ENCODE measurements around the gene GM2A.
A peak's percentile ranks its signal among the peaks of the same experiment; 100 is the strongest.
"Not testable (repeated sequence)": the region's sequence is repeated elsewhere in the genome, so short reads cannot be mapped to it uniquely, and the experiment has no call there.

The GM2A gene

GRCh38 chr5:151295791-151296477 lies 42.9 kb downstream of the GM2A start:
- DNase-seq = no peak

- DNase-seq = no peak
Observed at GRCh38 chr5:151296478-151296830, 43.5 kb downstream of the GM2A start.

GRCh38 chr5:151296974-151297373 lies 44.0 kb downstream of the GM2A start:
- DNase-seq = no peak

GRCh38 chr5:151298063-151298855 lies 45.3 kb downstream of the GM2A start:
- DNase-seq = peak; percentile 39

GRCh38 chr5:151303666-151304065 lies 50.7 kb downstream of the GM2A start, which contains the start of gene SLC36A3:
Gene SLC36A3, minus strand, starts transcription at chr5:151303766. Its CDS starts 412 bp downstream, at chr5:151303354.
- DNase-seq = no peak

GRCh38 chr5:151309266-151309665 lies 56.3 kb downstream of the GM2A start:
- DNase-seq = not testable (repeated sequence)

- DNase-seq = not testable (repeated sequence)
Observed at GRCh38 chr5:151309821-151310220, 56.8 kb downstream of the GM2A start.

- no peak for DNase-seq
Observed at GRCh38 chr5:151310932-151311331, 57.9 kb downstream of the GM2A start.

- DNase-seq = no peak
Observed at GRCh38 chr5:151312756-151313324, 59.9 kb downstream of the GM2A start.

GRCh38 chr5:151313357-151313756 lies 60.4 kb downstream of the GM2A start:
- DNase-seq = no peak

- peak; percentile 52 for DNase-seq
Observed at GRCh38 chr5:151315998-151316597, 63.1 kb downstream of the GM2A start.

- DNase-seq = no peak
Observed at GRCh38 chr5:151317871-151318270, 64.9 kb downstream of the GM2A start.

- DNase-seq = peak; percentile 4
Observed at GRCh38 chr5:151318850-151319732, 66.1 kb downstream of the GM2A start.

Data from NCI-H69 (cell line).